ENCODE results near the gene CACNG5. TPM values are rescaled to one million over a fixed set of nuclear protein-coding genes. Genes with fewer than 3 reads are reported as not detected.
A peak's percentile ranks its signal among the peaks of the same experiment; 100 is the strongest.

Gene CACNG5
- total RNA-seq, 6 experiments from 2014 or later: not detected

- Histone ChIP-seq H3K4me3 (no peak overlapping the region), H3K27me3 (no peaks in the 10 kb centered on the region), H3K9me3 (no peaks in the 10 kb centered on the region), H3K27ac (no peak overlapping the region), H3K36me3 (no peaks in the 10 kb centered on the region), H3K4me1 (no peaks in the 10 kb centered on the region)
- ATAC-seq: no peak
- DNase-seq: peak in 1 of 3 donors; percentile 3
- TF ChIP-seq POLR2A (IDR thresholded peaks at IDR 0.05): no peak
- no peak for TF ChIP-seq CTCF (IDR thresholded peaks at IDR 0.05)
- WGBS (ENCODE audit: insufficient coverage, low coverage, low lambda C conversion rate, missing lambda C conversion rate): 89% methylated on average over 3 of the region's 3 CpGs
- intact Hi-C loops (cut with DNase I): no loop called here
Observed at GRCh38 chr17:66842959-66843358, 8.0 kb downstream of the CACNG5 start.

GRCh38 chr17:66843627-66844026 is 8.7 kb downstream of the CACNG5 start:
- intact Hi-C loops (cut with DNase I): no loop called here
- DNase-seq: peak in 1 of 3 donors; percentile 26
- H3K27me3 ChIP-seq: no peaks in the 10 kb centered on the region

GRCh38 chr17:66847704-66848103 is 12.8 kb downstream of the CACNG5 start:
- H3K36me3 ChIP-seq: no peaks in the 10 kb centered on the region
- WGBS (ENCODE audit: insufficient coverage, low coverage, low lambda C conversion rate, missing lambda C conversion rate): 40% methylated on average over 2 of the region's 3 CpGs
- no peak for DNase-seq
- H3K9me3 ChIP-seq: no peaks in the 10 kb centered on the region
- H3K4me3 ChIP-seq: no peak overlapping the region
- no peak for ATAC-seq
- H3K4me1 ChIP-seq: no peaks in the 10 kb centered on the region
- TF ChIP-seq POLR2A (IDR thresholded peaks at IDR 0.05): no peak
- no peak for TF ChIP-seq CTCF (IDR thresholded peaks at IDR 0.05)
- intact Hi-C loops (cut with DNase I): no loop called here
- H3K27ac ChIP-seq: no peak overlapping the region
- no peaks in the 10 kb centered on the region for H3K27me3 ChIP-seq

More at GRCh38 chr17:66843627-66844026, 8.7 kb downstream of the CACNG5 start:
- Histone ChIP-seq H3K9me3 (no peaks in the 10 kb centered on the region), H3K4me3 (no peak overlapping the region), H3K27ac (no peak overlapping the region), H3K36me3 (no peaks in the 10 kb centered on the region), H3K4me1 (no peaks in the 10 kb centered on the region)
- WGBS (ENCODE audit: insufficient coverage, low coverage, low lambda C conversion rate, missing lambda C conversion rate): 35% methylated on average over 3 of the region's 4 CpGs
- TF ChIP-seq CTCF (IDR thresholded peaks at IDR 0.05): no peak
- TF ChIP-seq POLR2A (IDR thresholded peaks at IDR 0.05): no peak
- ATAC-seq: no peak

GRCh38 chr17:66848496-66848895 is 13.6 kb downstream of the CACNG5 start:
- 33% methylated on average over 1 of the region's 6 CpGs for WGBS (ENCODE audit: insufficient coverage, low coverage, low lambda C conversion rate, missing lambda C conversion rate)
- no peaks in the 10 kb centered on the region for H3K4me1 ChIP-seq
- H3K27me3 ChIP-seq: no peaks in the 10 kb centered on the region
- no peaks in the 10 kb centered on the region for H3K9me3 ChIP-seq
- H3K36me3 ChIP-seq: no peaks in the 10 kb centered on the region
- H3K4me3 ChIP-seq: no peak overlapping the region
- ATAC-seq (no peak), DNase-seq (peak in 1 of 3 donors; percentile 16)
- no peak overlapping the region for H3K27ac ChIP-seq
- intact Hi-C loops (cut with DNase I): no loop called here
- TF ChIP-seq CTCF (IDR thresholded peaks at IDR 0.05): no peak
- TF ChIP-seq POLR2A (IDR thresholded peaks at IDR 0.05): no peak

Data from right lobe of liver (tissue), 6 donors.